OCI-LY1 (cell line): ENCODE data around the gene UBC.
"Not testable (repeated sequence)": the region's sequence is repeated elsewhere in the genome, so short reads cannot be mapped to it uniquely, and the experiment has no call there.

Experiments
- H2AFZ ChIP-seq: fragments of 200-600 bp; sonication (generic), shearing (Covaris generic); 2 replicates; pipeline ENCODE4 v1.6.0; 2014; ENCODE audit warnings: antibody characterized with exemption, mild to moderate bottlenecking, low read length
- H3F3A ChIP-seq: fragments of 200-600 bp; sonication (generic), shearing (Covaris generic); 2 replicates; pipeline ENCODE4 v1.6.0; 2014; ENCODE audit warnings: mild to moderate bottlenecking, antibody characterized with exemption, low read length, moderate library complexity; ENCODE audit not compliant: insufficient read depth
- H3K27ac ChIP-seq: fragments of 200-600 bp; sonication (generic); 2 replicates; pipeline ENCODE4 v1.5.1; 2014; ENCODE audit warnings: low read length, mixed run types, mild to moderate bottlenecking, low read depth; ENCODE audit not compliant: poor library complexity, severe bottlenecking
- H3K27me3 ChIP-seq: fragments of 200-600 bp; sonication (generic); 2 replicates; pipeline ENCODE4 v1.6.0; 2014; ENCODE audit warnings: antibody characterized with exemption, mild to moderate bottlenecking, low read length, moderate library complexity; ENCODE audit not compliant: insufficient read depth
- H3K36me3 ChIP-seq: fragments of 200-600 bp; sonication (generic); 2 replicates; pipeline ENCODE4 v1.6.1; 2014; ENCODE audit warnings: mild to moderate bottlenecking, antibody characterized with exemption, low read length, moderate library complexity, mixed read lengths; ENCODE audit not compliant: insufficient read depth
- H3K4me1 ChIP-seq: fragments of 200-600 bp; sonication (generic); 2 replicates; pipeline ENCODE4 v1.5.1; 2014; ENCODE audit warnings: mild to moderate bottlenecking, low read length, moderate library complexity; ENCODE audit not compliant: insufficient read depth, severe bottlenecking
- H3K4me2 ChIP-seq: fragments of 200-600 bp; sonication (generic), shearing (Covaris generic); 2 replicates; pipeline ENCODE4 v1.6.1; 2014; ENCODE audit warnings: low read length
- H3K4me3 ChIP-seq: fragments of 200-600 bp; sonication (generic); 2 replicates; pipeline ENCODE4 v1.5.1; 2014; ENCODE audit warnings: low read length, low read depth, mild to moderate bottlenecking, mixed read lengths; ENCODE audit not compliant: poor library complexity, severe bottlenecking
- H3K79me2 ChIP-seq: fragments of 200-600 bp; shearing (Covaris generic); 2 replicates; pipeline ENCODE4 v1.6.1; 2016; ENCODE audit warnings: mixed run types, low read length, mixed read lengths; ENCODE audit not compliant: insufficient read depth
- H3K9ac ChIP-seq: fragments of 200-600 bp; sonication (generic), shearing (Covaris generic); 2 replicates; pipeline ENCODE4 v1.6.1; 2014; ENCODE audit warnings: mild to moderate bottlenecking, low read length, mixed read lengths
- H3K9me2 ChIP-seq: fragments of 200-600 bp; sonication (generic), shearing (Covaris generic); 2 replicates; pipeline ENCODE4 v1.6.1; 2014; ENCODE audit warnings: low read depth, mild to moderate bottlenecking, low read length, mixed read lengths
- H3K9me3 ChIP-seq: fragments of 200-600 bp; shearing (Covaris generic); 2 replicates; pipeline ENCODE4 v1.6.1; 2014; ENCODE audit warnings: low read length, mixed read lengths
- H4K20me1 ChIP-seq: fragments of 200-600 bp; sonication (generic), shearing (Covaris generic); 2 replicates; pipeline ENCODE4 v1.6.0; 2016; ENCODE audit warnings: mild to moderate bottlenecking, low read length; ENCODE audit not compliant: insufficient read depth
- EZH2 ChIP-seq: fragments of 200-600 bp; sonication (generic), shearing (Covaris generic); IDR thresholded peaks from 2 replicates; pipeline ENCODE4 v1.8.0; 2017; ENCODE audit warnings: borderline replicate concordance, mixed run types, mild to moderate bottlenecking, antibody characterized with exemption, low read length, moderate library complexity, mixed read lengths
- TF ChIP-seq, protein P1 (sequence below): fragments of 200-600 bp; sonication (generic), shearing (Covaris generic); IDR thresholded peaks from 2 replicates; pipeline ENCODE4 v1.5.1; 2017; ENCODE audit warnings: mild to moderate bottlenecking, antibody characterized with exemption, low read length, moderate library complexity, mixed read lengths

UBC gene

DNA sequence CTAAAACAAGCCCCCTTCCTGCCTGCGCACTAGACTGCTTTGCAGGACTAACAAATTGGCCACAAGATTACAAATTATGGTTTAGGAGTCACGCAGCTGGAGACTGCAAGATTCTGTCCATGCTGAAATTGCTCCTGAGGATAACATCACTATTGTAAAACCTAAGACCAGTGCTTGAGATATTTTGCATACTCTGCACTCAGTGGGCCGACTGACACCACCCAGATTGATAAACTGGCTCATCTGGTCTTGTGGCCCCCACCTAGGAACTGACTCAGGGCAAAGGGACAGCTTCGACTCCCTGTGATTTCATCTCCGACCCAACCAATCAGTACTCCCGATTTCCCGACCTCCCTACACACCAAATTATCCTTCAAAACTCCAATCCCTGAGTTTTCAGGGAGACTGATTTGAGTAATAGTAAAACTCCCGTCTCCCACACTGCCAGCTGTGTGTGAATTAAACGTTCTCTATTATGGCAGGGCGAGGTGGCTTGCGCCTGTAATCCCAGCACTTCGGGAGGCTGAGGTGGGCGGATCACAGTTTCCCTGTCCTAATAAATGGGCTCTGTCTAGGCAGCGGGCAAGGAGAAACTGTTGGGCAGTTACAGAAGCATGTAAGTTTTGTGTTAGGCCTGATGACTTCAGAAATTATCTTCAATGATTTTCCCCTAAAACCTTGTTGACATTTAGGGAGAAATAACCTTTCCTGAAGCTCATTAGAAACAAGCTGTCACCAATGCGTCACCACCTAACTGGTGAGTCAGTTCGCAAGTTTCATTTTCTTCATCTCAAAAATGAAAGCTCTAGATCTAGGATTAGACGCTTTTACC is 5.3 kb upstream of the UBC start:
- Histone ChIP-seq H2AFZ (no peak overlapping the region), H3F3A (peaks cover 28% of the 10 kb centered on the region), H3K9ac (peak overlapping the region; percentile 98), H3K36me3 (no peaks in the 10 kb centered on the region), H3K4me3 (peak overlapping the region; percentile 53), H3K27ac (peak overlapping the region; percentile 100), H3K4me1 (peaks cover 73% of the 10 kb centered on the region), H3K79me2 (peaks cover 3% of the 10 kb centered on the region; the same call in 1 of the 2 replicates), H3K27me3 (no peaks in the 10 kb centered on the region), H3K4me2 (peak overlapping the region; percentile 89), H3K9me3 (no peaks in the 10 kb centered on the region), H3K9me2 (no peaks in the 10 kb centered on the region), H4K20me1 (no peaks in the 10 kb centered on the region)
- TF ChIP-seq, protein P1, sequence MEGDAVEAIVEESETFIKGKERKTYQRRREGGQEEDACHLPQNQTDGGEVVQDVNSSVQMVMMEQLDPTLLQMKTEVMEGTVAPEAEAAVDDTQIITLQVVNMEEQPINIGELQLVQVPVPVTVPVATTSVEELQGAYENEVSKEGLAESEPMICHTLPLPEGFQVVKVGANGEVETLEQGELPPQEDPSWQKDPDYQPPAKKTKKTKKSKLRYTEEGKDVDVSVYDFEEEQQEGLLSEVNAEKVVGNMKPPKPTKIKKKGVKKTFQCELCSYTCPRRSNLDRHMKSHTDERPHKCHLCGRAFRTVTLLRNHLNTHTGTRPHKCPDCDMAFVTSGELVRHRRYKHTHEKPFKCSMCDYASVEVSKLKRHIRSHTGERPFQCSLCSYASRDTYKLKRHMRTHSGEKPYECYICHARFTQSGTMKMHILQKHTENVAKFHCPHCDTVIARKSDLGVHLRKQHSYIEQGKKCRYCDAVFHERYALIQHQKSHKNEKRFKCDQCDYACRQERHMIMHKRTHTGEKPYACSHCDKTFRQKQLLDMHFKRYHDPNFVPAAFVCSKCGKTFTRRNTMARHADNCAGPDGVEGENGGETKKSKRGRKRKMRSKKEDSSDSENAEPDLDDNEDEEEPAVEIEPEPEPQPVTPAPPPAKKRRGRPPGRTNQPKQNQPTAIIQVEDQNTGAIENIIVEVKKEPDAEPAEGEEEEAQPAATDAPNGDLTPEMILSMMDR = no peak; the same call in 1 of the 2 replicates
- no peak for TF ChIP-seq EZH2

DNA sequence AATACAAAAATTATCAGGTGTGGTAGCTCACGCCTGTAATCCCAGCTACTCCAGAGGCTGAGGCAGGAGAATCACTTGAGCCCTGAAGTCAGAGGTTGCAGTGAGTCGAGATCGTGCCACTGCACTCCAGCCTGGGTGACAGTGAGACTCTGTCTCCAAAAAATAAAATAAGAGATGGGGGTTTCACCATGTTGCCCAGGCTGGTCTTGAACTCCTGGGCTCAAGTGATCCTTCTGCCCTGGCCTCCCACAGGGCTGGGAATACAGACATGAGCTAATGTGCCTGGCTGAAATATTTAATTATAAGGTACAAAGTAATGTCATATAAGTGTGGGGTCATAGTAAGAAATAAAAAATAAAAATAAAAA is 4.2 kb upstream of the UBC start:
- Histone ChIP-seq H3K4me2 (peak overlapping the region; percentile 89), H3K79me2 (peaks cover 11% of the 10 kb centered on the region), H3K4me3 (peak overlapping the region; percentile 97), H3K27ac (peak overlapping the region; percentile 100), H3F3A (peaks cover 28% of the 10 kb centered on the region), H3K9ac (peak overlapping the region; percentile 98; the same call in 1 of the 2 replicates), H3K4me1 (peaks cover 74% of the 10 kb centered on the region)
- not testable (repeated sequence) for H3K36me3 ChIP-seq, H4K20me1 ChIP-seq, H3K9me2 ChIP-seq, H3K9me3 ChIP-seq, H2AFZ ChIP-seq, H3K27me3 ChIP-seq

DNA sequence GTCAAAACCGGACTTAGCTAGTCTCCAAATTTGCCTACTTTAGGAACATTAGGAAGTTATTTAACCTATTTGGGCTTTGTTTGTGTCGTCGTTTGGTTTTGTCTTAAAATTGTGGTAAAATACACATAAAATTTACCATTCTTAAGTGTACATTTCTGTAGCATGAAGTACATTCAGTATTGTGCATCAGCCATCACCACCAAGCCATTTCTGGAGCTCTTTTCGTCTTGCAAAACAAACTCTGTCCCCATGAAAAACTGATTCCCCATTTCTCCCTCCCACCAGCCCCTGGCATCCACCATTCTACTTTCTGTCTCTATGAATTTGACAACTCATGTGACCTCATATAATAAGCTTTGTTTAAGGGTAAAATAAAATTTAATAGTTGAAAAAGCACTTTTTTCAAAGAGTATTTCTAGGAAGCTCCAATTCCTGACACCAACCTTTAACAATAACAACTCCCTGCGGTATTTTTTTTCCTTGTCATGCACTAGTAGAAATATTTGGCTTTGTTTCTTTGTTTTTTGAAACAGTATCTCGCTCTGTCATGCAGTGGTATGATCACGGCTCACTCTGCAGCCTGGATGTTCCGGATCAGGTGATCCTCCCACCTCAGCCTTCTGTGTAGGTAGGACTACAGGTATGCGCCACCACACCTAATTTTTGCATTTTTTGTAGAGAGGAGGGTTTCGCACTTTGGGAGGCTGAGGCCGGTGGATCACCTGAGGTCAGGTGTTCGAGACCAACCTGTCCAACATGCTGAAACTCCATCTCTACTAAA is 3.6 kb upstream of the UBC start:
- no peaks in the 10 kb centered on the region for H3K9me2 ChIP-seq
- no peaks in the 10 kb centered on the region for H3K9me3 ChIP-seq

More for the DNA sequence above, 3.6 kb upstream of the UBC start:
- peak overlapping the region; percentile 100 for H3K27ac ChIP-seq
- H3K79me2 ChIP-seq = peaks cover 12% of the 10 kb centered on the region
- peaks cover 28% of the 10 kb centered on the region for H3F3A ChIP-seq
- TF ChIP-seq EZH2 = no peak
- TF ChIP-seq, protein P1 = no peak
- H3K4me3 ChIP-seq = peak overlapping the region; percentile 97
- H3K4me2 ChIP-seq = peak overlapping the region; percentile 89
- peaks cover 14% of the 10 kb centered on the region for H3K36me3 ChIP-seq
- no peaks in the 10 kb centered on the region for H4K20me1 ChIP-seq
- H3K27me3 ChIP-seq = no peaks in the 10 kb centered on the region
- H3K4me1 ChIP-seq = peaks cover 78% of the 10 kb centered on the region
- H2AFZ ChIP-seq = no peak overlapping the region
- H3K9ac ChIP-seq = peak overlapping the region; percentile 98
